Measurements from ENCODE around the gene STK25.

DNA sequence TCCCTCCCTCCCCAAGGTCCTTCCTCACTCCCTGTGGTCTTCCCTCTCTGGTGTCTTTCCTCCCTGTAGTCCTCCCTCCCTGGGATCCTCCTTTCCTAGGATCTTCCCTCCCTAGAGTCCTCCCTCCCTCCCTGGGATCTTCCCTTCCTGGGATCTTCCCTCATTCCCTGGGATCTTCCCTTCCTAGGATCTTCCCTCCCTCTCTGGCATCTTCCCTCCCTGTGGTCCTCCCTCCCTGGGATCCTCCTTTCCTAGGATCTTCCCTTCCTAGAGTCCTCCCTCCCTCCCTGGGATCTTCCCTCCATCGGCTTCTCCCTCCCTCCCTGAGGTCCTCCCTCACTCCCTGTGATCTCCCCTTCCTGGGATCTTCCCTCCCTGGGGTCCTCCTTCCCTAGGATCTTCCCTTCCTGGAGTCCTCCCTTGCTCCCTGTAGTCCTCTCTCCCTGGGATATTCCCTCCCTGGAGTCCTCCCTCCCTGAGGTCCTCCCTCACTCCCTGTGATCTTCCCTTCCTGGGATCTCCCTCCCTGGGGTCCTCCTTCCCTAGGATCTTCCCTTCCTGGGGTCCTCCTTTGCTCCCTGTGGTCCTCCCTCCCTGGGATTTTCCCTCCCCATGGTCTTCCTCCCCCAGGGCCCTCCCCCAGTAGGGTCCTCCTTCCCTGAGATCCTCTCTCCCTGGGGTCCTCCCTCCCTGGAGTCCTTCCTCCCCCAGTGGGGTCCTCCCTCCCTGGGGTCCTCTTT is 23.0 kb downstream of the STK25 start:
- no peak for TF ChIP-seq ZNF133 (tag by site-specific recombination; IDR thresholded peaks at IDR 0.05)
- TF ChIP-seq, protein P1, sequence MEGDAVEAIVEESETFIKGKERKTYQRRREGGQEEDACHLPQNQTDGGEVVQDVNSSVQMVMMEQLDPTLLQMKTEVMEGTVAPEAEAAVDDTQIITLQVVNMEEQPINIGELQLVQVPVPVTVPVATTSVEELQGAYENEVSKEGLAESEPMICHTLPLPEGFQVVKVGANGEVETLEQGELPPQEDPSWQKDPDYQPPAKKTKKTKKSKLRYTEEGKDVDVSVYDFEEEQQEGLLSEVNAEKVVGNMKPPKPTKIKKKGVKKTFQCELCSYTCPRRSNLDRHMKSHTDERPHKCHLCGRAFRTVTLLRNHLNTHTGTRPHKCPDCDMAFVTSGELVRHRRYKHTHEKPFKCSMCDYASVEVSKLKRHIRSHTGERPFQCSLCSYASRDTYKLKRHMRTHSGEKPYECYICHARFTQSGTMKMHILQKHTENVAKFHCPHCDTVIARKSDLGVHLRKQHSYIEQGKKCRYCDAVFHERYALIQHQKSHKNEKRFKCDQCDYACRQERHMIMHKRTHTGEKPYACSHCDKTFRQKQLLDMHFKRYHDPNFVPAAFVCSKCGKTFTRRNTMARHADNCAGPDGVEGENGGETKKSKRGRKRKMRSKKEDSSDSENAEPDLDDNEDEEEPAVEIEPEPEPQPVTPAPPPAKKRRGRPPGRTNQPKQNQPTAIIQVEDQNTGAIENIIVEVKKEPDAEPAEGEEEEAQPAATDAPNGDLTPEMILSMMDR (tag by site-specific recombination; IDR thresholded peaks at IDR 0.05), result no peak
